Measurements from ENCODE around the gene ATP6V0E1. TPM values are rescaled to one million over a fixed set of nuclear protein-coding genes. Genes with fewer than 3 reads are reported as not detected.

ATP6V0E1 gene
- total RNA-seq, 2 donors from 2014 or later, result 156 to 193 TPM

DNA sequence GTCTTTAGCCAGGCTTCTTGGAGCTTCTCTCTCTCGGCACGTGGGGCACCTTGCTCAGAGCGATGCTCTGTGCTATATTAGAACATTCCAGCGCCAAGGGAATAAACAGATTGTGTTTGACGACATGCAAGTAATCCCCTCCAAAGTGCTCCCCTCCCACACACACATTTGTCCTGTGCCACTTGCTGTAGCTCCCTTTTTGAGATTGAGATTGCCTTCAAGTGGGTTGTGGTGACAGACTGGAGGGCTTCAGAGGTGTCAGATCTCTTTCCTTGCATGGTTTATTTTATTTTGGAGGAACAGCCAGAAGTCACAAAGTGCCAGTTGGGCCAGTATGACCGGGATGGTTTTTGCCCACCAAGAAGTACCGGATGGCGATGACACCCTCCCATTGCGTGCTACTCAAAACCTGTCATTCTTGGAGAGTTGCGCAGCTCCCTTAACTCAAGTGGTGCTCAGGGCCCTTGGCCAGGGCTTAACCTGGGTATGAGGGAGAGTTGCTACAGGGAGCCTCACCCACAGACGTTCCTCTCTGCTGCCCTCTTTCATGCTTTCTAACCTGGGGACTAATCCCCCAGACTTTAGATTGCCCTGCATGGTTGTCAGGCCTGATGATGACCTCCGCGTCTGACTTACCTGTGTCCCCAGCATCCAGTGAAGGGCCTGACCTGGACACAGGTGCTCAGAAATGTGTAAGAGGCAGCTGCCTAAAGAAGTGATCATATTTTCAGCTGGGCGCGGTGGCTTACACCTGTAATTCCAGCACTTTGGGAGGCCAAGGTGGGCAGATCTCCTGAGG, 43.1 kb upstream of the ATP6V0E1 start:
- Histone ChIP-seq H3K27me3 (no peaks in the 10 kb centered on the region), H3K36me3 (peaks cover 21% of the 10 kb centered on the region), H3K4me1 (peaks cover 0 to 5% of the 10 kb centered on the region in 2 donors), H3K9me3 (no peaks in the 10 kb centered on the region), H3K4me3 (no peak overlapping the region), H3K27ac (no peak overlapping the region)
- no peak for DNase-seq (ENCODE audit: low spot score)
- TF ChIP-seq CTCF (IDR thresholded peaks at IDR 0.05), result no peak

DNA sequence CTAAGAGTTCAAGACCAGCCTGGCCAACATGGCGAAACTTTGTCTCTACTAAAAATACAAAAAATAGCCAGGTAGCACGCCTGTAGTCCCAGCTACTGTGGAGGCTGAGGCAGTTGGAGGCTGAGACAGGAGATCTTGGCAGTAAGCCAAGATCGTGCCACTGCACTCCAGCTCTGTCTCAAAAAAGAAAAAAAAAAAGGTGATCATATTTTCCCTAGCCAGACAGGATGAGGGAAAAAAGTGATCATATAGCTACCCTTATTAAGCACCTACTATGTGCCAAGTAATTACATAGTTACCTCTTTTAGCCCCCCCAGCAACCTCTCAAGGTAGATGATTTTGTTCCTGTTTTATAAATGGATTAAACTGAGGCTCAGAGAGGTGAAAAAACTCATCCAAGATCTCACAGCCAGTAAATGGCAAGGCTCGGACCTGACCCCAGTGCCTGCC, 42.5 kb upstream of the ATP6V0E1 start:
- DNase-seq (ENCODE audit: low spot score), result no peak
- TF ChIP-seq CTCF (IDR thresholded peaks at IDR 0.05), result no peak
- H3K4me1 ChIP-seq, result peaks cover 0 to 5% of the 10 kb centered on the region in 2 donors
- no peaks in the 10 kb centered on the region for H3K27me3 ChIP-seq
- no peak overlapping the region for H3K27ac ChIP-seq
- H3K4me3 ChIP-seq, result no peak overlapping the region
- H3K9me3 ChIP-seq, result no peaks in the 10 kb centered on the region
- H3K36me3 ChIP-seq, result peaks cover 24% of the 10 kb centered on the region

DNA sequence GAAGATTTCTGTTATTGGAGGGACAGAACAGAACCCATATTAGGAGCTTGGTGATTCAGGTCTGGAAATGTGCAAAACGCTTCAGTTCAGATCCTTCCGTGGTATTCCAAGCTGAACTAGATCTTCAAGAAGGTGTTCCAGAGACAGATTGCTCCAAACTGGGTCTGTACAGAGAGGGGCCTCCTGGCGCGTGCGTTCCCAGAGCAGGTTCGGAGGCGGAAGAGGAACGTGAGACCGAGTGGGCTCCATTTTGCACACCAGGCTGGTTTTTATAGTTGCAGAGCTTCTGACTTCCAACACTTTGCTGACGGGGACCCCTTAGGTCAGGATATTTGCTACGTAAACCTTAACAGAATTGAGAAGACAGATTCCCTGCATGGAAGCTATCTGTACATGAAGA, 41.0 kb upstream of the ATP6V0E1 start:
- TF ChIP-seq CTCF (IDR thresholded peaks at IDR 0.05), result no peak
- Histone ChIP-seq H3K4me1 (peaks cover 0 to 5% of the 10 kb centered on the region in 2 donors), H3K27me3 (no peaks in the 10 kb centered on the region), H3K36me3 (peaks cover 22% of the 10 kb centered on the region), H3K4me3 (no peak overlapping the region), H3K27ac (no peak overlapping the region), H3K9me3 (no peaks in the 10 kb centered on the region)
- no peak for DNase-seq (ENCODE audit: low spot score)

DNA sequence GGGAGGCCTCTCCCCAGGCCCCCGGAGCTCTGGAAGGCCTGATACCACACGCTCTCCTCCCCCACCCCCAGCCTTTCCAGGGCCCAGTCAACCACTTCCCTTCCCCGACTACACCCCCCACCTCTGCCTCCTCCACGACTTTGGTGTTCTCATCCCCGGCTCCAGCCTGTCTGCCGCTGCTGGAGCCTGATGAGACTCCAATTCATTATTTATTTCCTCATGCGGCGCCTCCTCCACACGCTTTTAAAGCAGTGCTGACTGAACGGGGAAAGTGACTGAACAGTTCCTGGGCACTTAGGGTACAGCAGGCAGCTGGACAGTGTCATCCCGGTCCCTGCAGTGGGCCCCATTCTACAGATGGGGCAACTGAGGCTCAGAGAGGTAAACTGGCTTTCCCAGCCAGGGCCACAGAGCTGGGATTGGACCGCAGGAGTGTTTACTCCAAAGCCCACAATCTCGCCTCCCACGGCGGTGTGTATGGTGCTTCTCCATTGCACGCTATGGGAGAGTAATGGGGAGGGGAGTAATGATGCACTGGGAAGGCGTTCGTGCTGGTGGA, 40.2 kb upstream of the ATP6V0E1 start:
- Histone ChIP-seq H3K36me3 (peaks cover 15% of the 10 kb centered on the region), H3K9me3 (no peaks in the 10 kb centered on the region), H3K4me3 (no peak overlapping the region), H3K27ac (peak overlapping the region in 1 of 2 donors; percentile 9), H3K4me1 (peaks cover 0 to 5% of the 10 kb centered on the region in 2 donors), H3K27me3 (no peaks in the 10 kb centered on the region)
- DNase-seq (ENCODE audit: low spot score), result no peak
- no peak for TF ChIP-seq CTCF (IDR thresholded peaks at IDR 0.05)

GRCh38 chr5:172943906-172944305, 39.7 kb upstream of the ATP6V0E1 start:
- H3K27ac ChIP-seq, result peak overlapping the region in 1 of 2 donors; percentile 9
- H3K4me1 ChIP-seq, result peaks cover 0 to 5% of the 10 kb centered on the region in 2 donors
- no peak for DNase-seq (ENCODE audit: low spot score)
- no peaks in the 10 kb centered on the region for H3K27me3 ChIP-seq
- no peaks in the 10 kb centered on the region for H3K9me3 ChIP-seq
- no peak overlapping the region for H3K4me3 ChIP-seq
- TF ChIP-seq CTCF (IDR thresholded peaks at IDR 0.05), result no peak
- peaks cover 14% of the 10 kb centered on the region for H3K36me3 ChIP-seq
